ENCODE measurements around the gene RNF11.

Gene RNF11

GRCh38 chr1:51297401-51298321 lies 61.6 kb downstream of the RNF11 start:
- no peak for DNase-seq (ENCODE audit: low spot score)

- no peak for DNase-seq (ENCODE audit: low spot score)
Measured at GRCh38 chr1:51298322-51298705, 62.2 kb downstream of the RNF11 start.

GRCh38 chr1:51299185-51299885 lies 63.3 kb downstream of the RNF11 start:
- DNase-seq (ENCODE audit: low spot score) = no peak

GRCh38 chr1:51299981-51300670 lies 64.1 kb downstream of the RNF11 start:
- no peak for DNase-seq (ENCODE audit: low spot score)

- no peak for DNase-seq (ENCODE audit: low spot score)
Measured at GRCh38 chr1:51301152-51301843, 65.2 kb downstream of the RNF11 start.

- DNase-seq (ENCODE audit: low spot score) = no peak
Measured at GRCh38 chr1:51301844-51302162, 65.7 kb downstream of the RNF11 start.

- DNase-seq (ENCODE audit: low spot score) = no peak
Measured at GRCh38 chr1:51302270-51302669, 66.2 kb downstream of the RNF11 start.

GRCh38 chr1:51302746-51303145 lies 66.7 kb downstream of the RNF11 start:
- no peak for DNase-seq (ENCODE audit: low spot score)

GRCh38 chr1:51303315-51303714 lies 67.2 kb downstream of the RNF11 start:
- DNase-seq (ENCODE audit: low spot score) = no peak

- DNase-seq (ENCODE audit: low spot score) = no peak
Measured at GRCh38 chr1:51303751-51304251, 67.7 kb downstream of the RNF11 start.

- no peak for DNase-seq (ENCODE audit: low spot score)
Measured at GRCh38 chr1:51304360-51304759, 68.3 kb downstream of the RNF11 start.

- no peak for DNase-seq (ENCODE audit: low spot score)
Measured at GRCh38 chr1:51305371-51305823, 69.3 kb downstream of the RNF11 start.

- DNase-seq (ENCODE audit: low spot score) = no peak
Measured at GRCh38 chr1:51306950-51307349, 70.9 kb downstream of the RNF11 start.

- DNase-seq (ENCODE audit: low spot score) = no peak
Measured at GRCh38 chr1:51308636-51309035, 72.6 kb downstream of the RNF11 start.

GRCh38 chr1:51309291-51309690 lies 73.2 kb downstream of the RNF11 start:
- DNase-seq (ENCODE audit: low spot score) = no peak

- no peak for DNase-seq (ENCODE audit: low spot score)
Measured at GRCh38 chr1:51310871-51311613, 75.0 kb downstream of the RNF11 start.

GRCh38 chr1:51311826-51312225 lies 75.8 kb downstream of the RNF11 start:
- DNase-seq (ENCODE audit: low spot score) = no peak

GRCh38 chr1:51312718-51313117 lies 76.6 kb downstream of the RNF11 start:
- DNase-seq (ENCODE audit: low spot score) = no peak

- DNase-seq (ENCODE audit: low spot score) = no peak
Measured at GRCh38 chr1:51313268-51313852, 77.3 kb downstream of the RNF11 start.

- DNase-seq (ENCODE audit: low spot score) = no peak
Measured at GRCh38 chr1:51313961-51314777, 78.1 kb downstream of the RNF11 start.
